Nephron (organoid): Measurements from ENCODE around the gene TMEM134.

Experiments used
- H3K27ac Mint-ChIP-seq, 3 experiments: 2 replicates each; pipeline ENCODE4 v1.8.0; 2020; ENCODE audit warnings: mixed read lengths in 3 of 3, mild to moderate bottlenecking in 2 of 3, moderate library complexity in 1 of 3
- H3K27me3 Mint-ChIP-seq: 2 replicates; pipeline ENCODE4 v1.8.0; 2021; ENCODE audit warnings: low read depth, mild to moderate bottlenecking, moderate library complexity, mixed read lengths
- H3K36me3 Mint-ChIP-seq: 2 replicates; pipeline ENCODE4 v1.8.0; 2020; ENCODE audit warnings: low read depth, mixed read lengths
- H3K4me1 Mint-ChIP-seq: 2 replicates; pipeline ENCODE4 v1.8.0; 2020; ENCODE audit warnings: mixed read lengths
- H3K4me3 Mint-ChIP-seq, 3 experiments: 2 replicates each; pipeline ENCODE4 v1.8.0; 2020; ENCODE audit warnings: mild to moderate bottlenecking in 3 of 3, mixed read lengths in 3 of 3, moderate library complexity in 2 of 3
- H3K9me3 Mint-ChIP-seq: 2 replicates; pipeline ENCODE4 v1.8.0; 2020; ENCODE audit warnings: mixed read lengths
- TF ChIP-seq, protein P1 (sequence below), 3 experiments: fragments of 200-600 bp; sonication (generic); IDR thresholded peaks; one replicate each; pipeline ENCODE4 v1.5.0; 2021; ENCODE audit warnings: antibody characterized with exemption in 3 of 3; ENCODE audit not compliant: unreplicated experiment in 3 of 3

The TMEM134 gene

DNA sequence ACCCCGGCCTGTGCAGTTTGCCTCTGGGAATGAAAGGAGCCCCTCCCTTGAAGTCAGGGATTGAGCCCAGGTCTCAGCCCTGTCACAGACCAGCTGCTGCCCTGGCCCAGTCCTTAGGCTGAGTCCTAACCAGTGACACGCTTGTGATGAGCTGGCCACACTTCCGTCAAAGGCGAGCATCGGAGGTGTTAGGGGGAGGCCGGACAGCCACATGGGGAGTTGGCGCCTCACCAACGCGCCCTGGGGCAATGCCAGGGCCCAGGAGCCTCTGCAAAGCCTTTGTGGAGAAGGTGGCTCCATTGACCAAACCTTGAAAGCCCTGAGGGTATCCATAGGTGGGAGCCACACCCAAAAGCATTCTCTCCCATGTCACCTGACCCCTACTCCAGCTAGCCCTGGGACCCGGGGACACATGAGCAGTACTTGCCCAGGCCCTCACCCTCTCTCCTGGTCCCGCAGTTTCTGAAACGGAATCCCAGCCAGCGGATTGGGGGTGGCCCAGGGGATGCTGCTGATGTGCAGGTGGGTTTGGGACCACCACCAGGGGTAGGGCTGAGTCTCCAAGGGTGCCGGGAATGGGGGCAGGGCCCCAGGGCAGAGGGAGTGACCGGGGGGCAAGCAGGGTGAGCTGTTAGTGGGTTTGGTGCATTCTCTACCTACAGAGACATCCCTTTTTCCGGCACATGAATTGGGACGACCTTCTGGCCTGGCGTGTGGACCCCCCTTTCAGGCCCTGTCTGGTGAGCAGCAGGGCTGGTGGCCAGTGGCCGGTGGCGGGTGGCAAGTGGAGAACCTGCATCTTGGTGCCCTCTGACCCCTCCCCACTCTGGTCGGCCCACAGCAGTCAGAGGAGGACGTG lies 35.3 kb downstream of the TMEM134 start:
- no peaks in the 10 kb centered on the region for H3K27me3 Mint-ChIP-seq
- peaks cover 5% of the 10 kb centered on the region for H3K4me1 Mint-ChIP-seq

DNA sequence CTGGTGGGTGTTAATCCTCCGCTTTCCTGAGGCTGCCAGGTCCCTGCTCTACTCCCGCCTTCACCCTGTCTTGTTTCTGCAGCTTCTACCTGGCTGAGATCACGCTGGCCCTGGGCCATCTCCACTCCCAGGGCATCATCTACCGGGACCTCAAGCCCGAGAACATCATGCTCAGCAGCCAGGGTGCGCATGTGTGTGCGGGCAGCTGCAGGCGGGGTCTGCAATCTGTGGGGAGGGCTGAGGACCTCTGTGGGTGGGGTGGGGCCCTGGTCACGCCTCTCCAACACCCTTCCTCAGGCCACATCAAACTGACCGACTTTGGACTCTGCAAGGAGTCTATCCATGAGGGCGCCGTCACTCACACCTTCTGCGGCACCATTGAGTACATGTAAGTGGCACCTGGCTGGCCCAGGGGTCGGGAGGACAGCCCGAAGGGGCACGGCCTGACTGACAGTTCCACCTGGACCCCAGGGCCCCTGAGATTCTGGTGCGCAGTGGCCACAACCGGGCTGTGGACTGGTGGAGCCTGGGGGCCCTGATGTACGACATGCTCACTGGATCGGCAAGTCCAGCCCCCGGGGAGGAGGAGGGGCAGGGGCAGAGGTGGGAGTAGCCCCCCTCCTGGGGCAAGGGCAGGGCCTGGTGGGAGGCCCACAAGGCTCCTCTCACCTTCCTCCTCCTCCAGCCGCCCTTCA lies 36.2 kb downstream of the TMEM134 start:
- Mint-ChIP-seq H3K36me3 (peaks cover 15% of the 10 kb centered on the region), H3K27ac (no peak overlapping the region), H3K27me3 (no peaks in the 10 kb centered on the region), H3K4me3 (no peak overlapping the region), H3K9me3 (no peaks in the 10 kb centered on the region), H3K4me1 (peaks cover 10% of the 10 kb centered on the region)
- TF ChIP-seq, protein P1, sequence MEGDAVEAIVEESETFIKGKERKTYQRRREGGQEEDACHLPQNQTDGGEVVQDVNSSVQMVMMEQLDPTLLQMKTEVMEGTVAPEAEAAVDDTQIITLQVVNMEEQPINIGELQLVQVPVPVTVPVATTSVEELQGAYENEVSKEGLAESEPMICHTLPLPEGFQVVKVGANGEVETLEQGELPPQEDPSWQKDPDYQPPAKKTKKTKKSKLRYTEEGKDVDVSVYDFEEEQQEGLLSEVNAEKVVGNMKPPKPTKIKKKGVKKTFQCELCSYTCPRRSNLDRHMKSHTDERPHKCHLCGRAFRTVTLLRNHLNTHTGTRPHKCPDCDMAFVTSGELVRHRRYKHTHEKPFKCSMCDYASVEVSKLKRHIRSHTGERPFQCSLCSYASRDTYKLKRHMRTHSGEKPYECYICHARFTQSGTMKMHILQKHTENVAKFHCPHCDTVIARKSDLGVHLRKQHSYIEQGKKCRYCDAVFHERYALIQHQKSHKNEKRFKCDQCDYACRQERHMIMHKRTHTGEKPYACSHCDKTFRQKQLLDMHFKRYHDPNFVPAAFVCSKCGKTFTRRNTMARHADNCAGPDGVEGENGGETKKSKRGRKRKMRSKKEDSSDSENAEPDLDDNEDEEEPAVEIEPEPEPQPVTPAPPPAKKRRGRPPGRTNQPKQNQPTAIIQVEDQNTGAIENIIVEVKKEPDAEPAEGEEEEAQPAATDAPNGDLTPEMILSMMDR (IDR thresholded peaks at IDR 0.05; ENCODE audit: unreplicated experiment in 3 of 3): no peak

More for the DNA sequence above, 35.3 kb downstream of the TMEM134 start:
- TF ChIP-seq, protein P1 (IDR thresholded peaks at IDR 0.05; ENCODE audit: unreplicated experiment in 3 of 3): no peak
- H3K9me3 Mint-ChIP-seq: no peaks in the 10 kb centered on the region
- H3K27ac Mint-ChIP-seq: no peak overlapping the region
- H3K36me3 Mint-ChIP-seq: peaks cover 15% of the 10 kb centered on the region
- H3K4me3 Mint-ChIP-seq: no peak overlapping the region

DNA sequence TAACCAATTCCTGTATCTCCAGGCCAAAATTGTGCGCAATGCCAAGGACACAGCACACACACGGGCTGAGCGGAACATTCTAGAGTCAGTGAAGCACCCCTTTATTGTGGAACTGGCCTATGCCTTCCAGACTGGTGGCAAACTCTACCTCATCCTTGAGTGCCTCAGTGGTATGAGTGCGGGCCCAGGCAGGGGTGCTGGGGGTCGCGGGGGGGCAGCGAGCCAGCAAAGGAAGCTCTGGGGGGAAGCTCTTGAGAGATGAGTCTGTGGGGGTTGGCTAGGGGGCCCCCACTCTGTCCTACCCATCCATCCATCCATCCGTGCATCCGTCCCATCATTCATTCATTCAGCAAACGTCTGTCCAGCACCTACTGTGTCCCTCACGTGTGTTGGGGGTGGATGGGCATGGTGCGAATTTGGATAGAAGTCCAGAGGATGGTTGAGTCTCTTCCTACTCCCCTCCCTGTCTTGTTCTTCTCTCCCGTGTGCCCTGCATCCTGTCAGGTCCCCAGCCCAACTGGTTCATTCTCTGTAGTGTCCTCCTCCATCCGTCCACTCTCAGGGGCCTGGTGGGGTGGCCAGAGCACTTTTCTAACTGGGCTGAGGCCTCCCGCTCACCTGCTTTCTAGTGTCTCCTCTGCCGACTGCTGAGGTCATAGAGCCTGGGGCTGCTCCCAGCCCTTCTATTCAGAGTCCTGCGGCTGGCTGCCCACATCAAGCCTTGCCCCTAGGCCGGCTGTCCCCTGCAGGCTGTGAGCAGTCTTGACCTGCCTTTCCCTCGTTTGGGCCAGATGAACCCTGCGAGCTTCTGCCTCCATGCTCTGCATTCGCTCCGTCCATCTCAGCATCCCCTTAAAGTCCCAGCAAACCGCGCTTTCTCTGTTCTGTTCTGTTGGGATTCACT lies 37.5 kb downstream of the TMEM134 start:
- Mint-ChIP-seq H3K27ac (peak overlapping the region in 1 of 3 experiments; percentile 10), H3K4me1 (peaks cover 10% of the 10 kb centered on the region), H3K36me3 (peaks cover 13% of the 10 kb centered on the region), H3K27me3 (no peaks in the 10 kb centered on the region), H3K4me3 (peak overlapping the region; percentile 50 to 70 (median 66)), H3K9me3 (no peaks in the 10 kb centered on the region)
- TF ChIP-seq, protein P1 (IDR thresholded peaks at IDR 0.05; ENCODE audit: unreplicated experiment in 3 of 3): no peak

DNA sequence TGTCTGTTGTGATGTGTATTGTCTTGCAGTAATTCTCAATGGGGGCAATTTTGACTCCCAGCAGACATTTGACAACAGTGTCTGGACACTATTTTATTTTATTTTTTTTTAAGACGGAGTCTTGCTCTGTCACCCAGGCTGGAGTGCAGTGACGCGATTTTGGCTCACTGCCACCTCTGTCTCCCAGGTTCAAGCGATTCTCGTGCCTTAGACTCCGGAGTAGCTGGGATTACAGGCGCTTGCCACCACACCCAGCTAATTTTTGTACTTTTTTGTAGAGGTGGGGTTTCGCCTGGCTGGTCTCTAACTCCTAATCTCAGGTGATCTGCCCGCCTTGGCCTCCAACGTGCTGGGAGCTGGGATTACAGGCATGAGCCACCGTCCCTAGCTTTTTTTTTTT lies 39.3 kb downstream of the TMEM134 start:
- H3K4me1 Mint-ChIP-seq: peaks cover 7% of the 10 kb centered on the region
- no peaks in the 10 kb centered on the region for H3K27me3 Mint-ChIP-seq
- TF ChIP-seq, protein P1 (IDR thresholded peaks at IDR 0.05; ENCODE audit: unreplicated experiment in 3 of 3): no peak
- H3K4me3 Mint-ChIP-seq: peak overlapping the region; percentile 90 to 96 (median 95)
- no peak overlapping the region for H3K27ac Mint-ChIP-seq
- H3K9me3 Mint-ChIP-seq: no peaks in the 10 kb centered on the region
- H3K36me3 Mint-ChIP-seq: peaks cover 11% of the 10 kb centered on the region

DNA sequence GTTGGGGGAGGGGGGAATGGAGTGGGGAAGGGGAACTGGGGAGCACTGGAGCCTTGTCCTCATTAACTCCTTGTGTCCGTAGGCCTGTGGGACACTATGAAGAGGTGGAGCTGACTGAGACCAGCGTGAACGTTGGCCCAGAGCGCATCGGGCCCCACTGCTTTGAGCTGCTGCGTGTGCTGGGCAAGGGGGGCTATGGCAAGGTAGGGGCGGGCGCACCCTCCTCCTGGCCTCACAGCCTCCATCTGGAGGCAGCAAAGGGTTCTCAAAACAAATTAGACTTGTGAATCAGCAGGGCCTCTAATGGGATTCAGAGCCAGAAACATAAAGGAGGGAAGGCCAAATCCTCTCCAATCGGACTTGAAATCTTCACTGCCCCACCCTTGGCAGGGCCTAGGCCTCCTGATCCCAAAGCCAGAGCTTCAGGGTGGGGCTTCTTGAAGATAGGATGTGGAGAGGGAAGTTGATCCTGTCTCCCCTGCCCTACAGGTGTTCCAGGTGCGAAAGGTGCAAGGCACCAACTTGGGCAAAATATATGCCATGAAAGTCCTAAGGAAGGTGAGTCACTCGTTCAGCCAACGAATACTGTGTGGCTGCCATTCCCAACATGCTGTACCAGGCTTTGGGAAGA lies 39.9 kb downstream of the TMEM134 start:
- Mint-ChIP-seq H3K4me3 (peak overlapping the region; percentile 90 to 96 (median 95)), H3K27ac (peak overlapping the region in 2 of 3 experiments; percentile 82 to 98), H3K4me1 (peaks cover 7% of the 10 kb centered on the region), H3K27me3 (no peaks in the 10 kb centered on the region), H3K36me3 (peaks cover 11% of the 10 kb centered on the region), H3K9me3 (no peaks in the 10 kb centered on the region)
- TF ChIP-seq, protein P1 (IDR thresholded peaks at IDR 0.05; ENCODE audit: unreplicated experiment in 3 of 3): no peak
